Measurements from ENCODE around the gene RND2. TPM values are rescaled to one million over a fixed set of nuclear protein-coding genes. Genes with fewer than 3 reads are reported as not detected.
A peak's percentile ranks its signal among the peaks of the same experiment; 100 is the strongest.

RND2 gene
- polyA plus RNA-seq, 1 donor (not counting 4 experiments of a cell fraction or from before 2014, with no cell fraction given), result 0.12 TPM

GRCh38 chr17:42980766-42981397 lies 44.1 kb upstream of the RND2 start:
- TF ChIP-seq EZH2 (IDR thresholded peaks at IDR 0.05; ENCODE audit: low read length), result no peak
- peak in 2 of 3 experiments; percentile 43 for TF ChIP-seq CTCF (optimal IDR thresholded peaks at IDR 0.05 in 1 of 3, IDR thresholded peaks at IDR 0.05 in 1 of 3, conservative IDR thresholded peaks at IDR 0.05 in 1 of 3; ENCODE audit: extremely low read depth in 1 of 3, insufficient read depth in 2 of 3, low read length in 3 of 3)
- Histone ChIP-seq H3K27me3 (ENCODE audit: control insufficient read depth, extremely low read depth, insufficient read depth, low read length) (no peaks in the 10 kb centered on the region), H2AFZ (ENCODE audit: control insufficient read depth, low read length) (peak overlapping the region; percentile 95), H3K36me3 (ENCODE audit: control insufficient read depth in 2 of 2, extremely low read depth in 1 of 2, insufficient read depth in 2 of 2, low read length in 2 of 2) (peaks cover 0 to 8% of the 10 kb centered on the region in 2 experiments), H3K9ac (ENCODE audit: control insufficient read depth, extremely low read depth, insufficient read depth, low read length) (peak overlapping the region; percentile 85), H3K9me1 (ENCODE audit: control insufficient read depth, extremely low read depth, insufficient read depth, low read length) (no peaks in the 10 kb centered on the region), H3K27ac (ENCODE audit: control insufficient read depth, insufficient read depth, low read length) (peak overlapping the region; percentile 78), H3K9me3 (ENCODE audit: control insufficient read depth, low read depth, low read length) (no peaks in the 10 kb centered on the region), H3K4me1 (ENCODE audit: control insufficient read depth, extremely low read depth, insufficient read depth, low read length) (peaks cover 14% of the 10 kb centered on the region), H4K20me1 (ENCODE audit: control insufficient read depth, extremely low read depth, insufficient read depth, low read length) (no peaks in the 10 kb centered on the region), H3K79me2 (ENCODE audit: control insufficient read depth, insufficient read depth, low read length) (peaks cover 34% of the 10 kb centered on the region), H3K4me2 (ENCODE audit: control insufficient read depth, extremely low read depth, insufficient read depth, low read depth, low read length) (peak overlapping the region; percentile 96), H3K4me3 (ENCODE audit: control insufficient read depth in 2 of 3, extremely low read depth in 1 of 3, insufficient read depth in 2 of 3, low read depth in 1 of 3, low read length in 3 of 3) (peak overlapping the region; percentile 78 to 91 (median 90))
- dilution Hi-C loops (cut with MboI; ENCODE audit: extremely low pct_ligation_motif_present, low sequenced_read_pairs), result no loop called here
- DNase-seq (ENCODE audit: low read depth, low spot score), result no peak
- FAIRE-seq, result no peak

- DNase-seq (ENCODE audit: low read depth, low spot score), result no peak
- Histone ChIP-seq H4K20me1 (ENCODE audit: control insufficient read depth, extremely low read depth, insufficient read depth, low read length) (no peaks in the 10 kb centered on the region), H3K79me2 (ENCODE audit: control insufficient read depth, insufficient read depth, low read length) (peaks cover 34% of the 10 kb centered on the region), H3K9me3 (ENCODE audit: control insufficient read depth, low read depth, low read length) (no peaks in the 10 kb centered on the region), H3K4me1 (ENCODE audit: control insufficient read depth, extremely low read depth, insufficient read depth, low read length) (peaks cover 14% of the 10 kb centered on the region), H3K36me3 (ENCODE audit: control insufficient read depth in 2 of 2, extremely low read depth in 1 of 2, insufficient read depth in 2 of 2, low read length in 2 of 2) (peaks cover 2 to 14% of the 10 kb centered on the region in 2 experiments), H3K9me1 (ENCODE audit: control insufficient read depth, extremely low read depth, insufficient read depth, low read length) (no peaks in the 10 kb centered on the region), H3K4me2 (ENCODE audit: control insufficient read depth, extremely low read depth, insufficient read depth, low read depth, low read length) (peak overlapping the region; percentile 96), H3K27ac (ENCODE audit: control insufficient read depth, insufficient read depth, low read length) (no peak overlapping the region), H3K27me3 (ENCODE audit: control insufficient read depth, extremely low read depth, insufficient read depth, low read length) (no peaks in the 10 kb centered on the region), H3K4me3 (ENCODE audit: control insufficient read depth in 2 of 3, extremely low read depth in 1 of 3, insufficient read depth in 2 of 3, low read depth in 1 of 3, low read length in 3 of 3) (no peak overlapping the region), H3K9ac (ENCODE audit: control insufficient read depth, extremely low read depth, insufficient read depth, low read length) (no peak overlapping the region), H2AFZ (ENCODE audit: control insufficient read depth, low read length) (no peak overlapping the region)
- FAIRE-seq, result no peak
- no peak for TF ChIP-seq CTCF (optimal IDR thresholded peaks at IDR 0.05 in 1 of 3, IDR thresholded peaks at IDR 0.05 in 1 of 3, conservative IDR thresholded peaks at IDR 0.05 in 1 of 3; ENCODE audit: extremely low read depth in 1 of 3, insufficient read depth in 2 of 3, low read length in 3 of 3)
- TF ChIP-seq EZH2 (IDR thresholded peaks at IDR 0.05; ENCODE audit: low read length), result no peak
- dilution Hi-C loops (cut with MboI; ENCODE audit: extremely low pct_ligation_motif_present, low sequenced_read_pairs), result no loop called here
Measured at GRCh38 chr17:42982266-42982665, 42.8 kb upstream of the RND2 start.

Measured in keratinocyte (primary cell).